Measurements from ENCODE around the gene SLC8A1.

The SLC8A1 gene

GRCh38 chr2:40384233-40384632, 67.7 kb downstream of the SLC8A1 start:
- TF ChIP-seq, protein P1, sequence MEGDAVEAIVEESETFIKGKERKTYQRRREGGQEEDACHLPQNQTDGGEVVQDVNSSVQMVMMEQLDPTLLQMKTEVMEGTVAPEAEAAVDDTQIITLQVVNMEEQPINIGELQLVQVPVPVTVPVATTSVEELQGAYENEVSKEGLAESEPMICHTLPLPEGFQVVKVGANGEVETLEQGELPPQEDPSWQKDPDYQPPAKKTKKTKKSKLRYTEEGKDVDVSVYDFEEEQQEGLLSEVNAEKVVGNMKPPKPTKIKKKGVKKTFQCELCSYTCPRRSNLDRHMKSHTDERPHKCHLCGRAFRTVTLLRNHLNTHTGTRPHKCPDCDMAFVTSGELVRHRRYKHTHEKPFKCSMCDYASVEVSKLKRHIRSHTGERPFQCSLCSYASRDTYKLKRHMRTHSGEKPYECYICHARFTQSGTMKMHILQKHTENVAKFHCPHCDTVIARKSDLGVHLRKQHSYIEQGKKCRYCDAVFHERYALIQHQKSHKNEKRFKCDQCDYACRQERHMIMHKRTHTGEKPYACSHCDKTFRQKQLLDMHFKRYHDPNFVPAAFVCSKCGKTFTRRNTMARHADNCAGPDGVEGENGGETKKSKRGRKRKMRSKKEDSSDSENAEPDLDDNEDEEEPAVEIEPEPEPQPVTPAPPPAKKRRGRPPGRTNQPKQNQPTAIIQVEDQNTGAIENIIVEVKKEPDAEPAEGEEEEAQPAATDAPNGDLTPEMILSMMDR (IDR thresholded peaks at IDR 0.05; ENCODE audit: control extremely low read depth, extremely low read depth, low read depth, missing control alignments): no peak
- CTCF ChIA-PET: no interaction called here
- no peak for DNase-seq (ENCODE audit: extremely low spot score)
- POLR2A ChIA-PET: no interaction called here

- TF ChIP-seq, protein P1 (IDR thresholded peaks at IDR 0.05; ENCODE audit: control extremely low read depth, extremely low read depth, low read depth, missing control alignments): no peak
- ChIA-PET POLR2A (no interaction called here), CTCF (no interaction called here)
- no peak for DNase-seq (ENCODE audit: extremely low spot score)
Observed at GRCh38 chr2:40380721-40381120, 71.2 kb downstream of the SLC8A1 start.

DNA sequence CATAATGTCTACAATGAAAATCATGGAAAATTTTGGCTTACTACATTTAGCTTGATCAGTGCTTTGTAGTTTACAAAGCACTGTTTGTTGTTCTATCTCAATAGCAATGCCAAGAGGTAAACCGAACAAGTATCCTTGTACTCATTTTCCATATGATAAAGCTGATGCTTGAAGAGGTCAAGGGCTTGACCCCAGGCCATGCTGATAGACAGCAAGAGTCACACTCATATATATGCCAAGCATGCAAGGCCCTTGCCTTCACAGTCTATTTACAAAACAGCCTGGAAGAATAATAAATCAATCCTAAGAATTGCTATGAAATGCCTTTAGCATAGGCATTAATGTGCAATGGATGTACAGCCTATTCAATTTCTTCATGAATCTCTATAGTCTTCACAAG, 71.8 kb downstream of the SLC8A1 start:
- ChIA-PET POLR2A (no interaction called here), CTCF (interaction anchor here (0.9 kb wide), 1 partner anchor 10 kb away, joined by 3 read pairs; no protein-coding TSS in a partner anchor)
- DNase-seq (ENCODE audit: extremely low spot score): no peak
- TF ChIP-seq, protein P1 (IDR thresholded peaks at IDR 0.05; ENCODE audit: control extremely low read depth, extremely low read depth, low read depth, missing control alignments): no peak

DNA sequence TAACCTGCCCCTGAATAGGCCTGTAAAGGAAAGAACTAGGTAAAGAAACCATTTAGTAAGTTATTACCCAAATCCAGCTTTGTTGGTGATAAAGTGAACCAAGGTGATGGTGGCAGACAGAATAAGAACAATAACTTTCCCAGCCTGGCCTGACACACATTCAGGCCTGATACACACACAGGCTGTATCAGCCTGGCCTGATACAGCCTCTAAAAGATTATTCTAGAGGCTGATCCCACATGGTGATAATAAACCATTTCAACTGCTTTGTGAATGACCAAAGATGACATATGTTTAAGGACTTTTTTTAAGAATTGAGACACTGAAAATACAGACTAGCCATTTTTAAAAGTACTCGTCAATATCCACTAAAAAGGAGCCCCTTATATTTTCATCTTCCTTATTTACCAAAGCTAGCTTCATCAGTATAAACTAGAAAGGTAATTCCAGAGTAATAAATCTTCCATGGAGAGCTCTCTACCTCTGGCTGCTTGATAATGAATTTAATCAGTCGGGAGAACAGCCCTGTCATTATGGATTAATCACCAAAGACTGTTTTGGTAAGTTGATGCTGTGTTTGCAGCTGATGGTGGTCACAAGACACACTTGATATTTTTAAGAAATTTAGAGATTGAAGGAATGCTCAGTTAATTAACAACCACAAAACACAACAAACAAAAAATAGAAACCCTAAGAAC, 77.2 kb downstream of the SLC8A1 start:
- CTCF ChIA-PET: no interaction called here

GRCh38 chr2:40373111-40373510, 78.8 kb downstream of the SLC8A1 start:
- POLR2A ChIA-PET: no interaction called here
- CTCF ChIA-PET: no interaction called here
- DNase-seq (ENCODE audit: extremely low spot score): no peak
- TF ChIP-seq, protein P1 (IDR thresholded peaks at IDR 0.05; ENCODE audit: control extremely low read depth, extremely low read depth, low read depth, missing control alignments): no peak

More for the DNA sequence above, 77.2 kb downstream of the SLC8A1 start:
- no peak for DNase-seq (ENCODE audit: extremely low spot score)
- TF ChIP-seq, protein P1 (IDR thresholded peaks at IDR 0.05; ENCODE audit: control extremely low read depth, extremely low read depth, low read depth, missing control alignments): no peak
- POLR2A ChIA-PET: no interaction called here

- ChIA-PET CTCF (no interaction called here), POLR2A (no interaction called here)
- DNase-seq (ENCODE audit: extremely low spot score): no peak
- TF ChIP-seq, protein P1 (IDR thresholded peaks at IDR 0.05; ENCODE audit: control extremely low read depth, extremely low read depth, low read depth, missing control alignments): no peak
Observed at GRCh38 chr2:40372283-40372985, 79.5 kb downstream of the SLC8A1 start.
